Measurements from ENCODE around the gene ETAA1.

ETAA1 gene

GRCh38 chr2:67374949-67375348 is 22.2 kb upstream of the ETAA1 start:
- H3K27ac ChIP-seq (ENCODE audit: low read depth, low read length), result no peak overlapping the region
- no peak for TF ChIP-seq CTCF (IDR thresholded peaks at IDR 0.05; ENCODE audit: low read depth, low read length, poor library complexity, severe bottlenecking)
- no peak for TF ChIP-seq EZH2phosphoT487 (IDR thresholded peaks at IDR 0.05; ENCODE audit: borderline replicate concordance, low read length)
- H3K79me2 ChIP-seq (ENCODE audit: control insufficient read depth, low read length), result no peaks in the 10 kb centered on the region
- H3K27me3 ChIP-seq (ENCODE audit: control insufficient read depth, low read length), result no peaks in the 10 kb centered on the region
- no peaks in the 10 kb centered on the region for H3F3A ChIP-seq (ENCODE audit: control insufficient read depth, insufficient read depth)
- no peaks in the 10 kb centered on the region for H3K9me2 ChIP-seq (replicated peaks; ENCODE audit: control insufficient read depth, low read length)
- H3K4me2 ChIP-seq (ENCODE audit: low read length), result no peak overlapping the region
- no peak overlapping the region for H3K4me3 ChIP-seq (ENCODE audit: low read length)
- no peaks in the 10 kb centered on the region for H3K4me1 ChIP-seq (ENCODE audit: control insufficient read depth, low read length)
- no peaks in the 10 kb centered on the region for H4K20me1 ChIP-seq (ENCODE audit: control insufficient read depth, insufficient read depth, low read depth, low read length)
- no peaks in the 10 kb centered on the region for H3K9me3 ChIP-seq (ENCODE audit: control insufficient read depth, insufficient read depth, low read length)
- no peaks in the 10 kb centered on the region for H3K36me3 ChIP-seq (ENCODE audit: control insufficient read depth, low read length)

GRCh38 chr2:67378555-67378954 is 18.6 kb upstream of the ETAA1 start:
- H3K79me2 ChIP-seq (ENCODE audit: control insufficient read depth, low read length), result no peaks in the 10 kb centered on the region
- no peaks in the 10 kb centered on the region for H3K9me3 ChIP-seq (ENCODE audit: control insufficient read depth, insufficient read depth, low read length)
- no peaks in the 10 kb centered on the region for H3F3A ChIP-seq (ENCODE audit: control insufficient read depth, insufficient read depth)
- TF ChIP-seq EZH2phosphoT487 (IDR thresholded peaks at IDR 0.05; ENCODE audit: borderline replicate concordance, low read length) (no peak), CTCF (IDR thresholded peaks at IDR 0.05; ENCODE audit: low read depth, low read length, poor library complexity, severe bottlenecking) (no peak)
- no peak overlapping the region for H3K4me2 ChIP-seq (ENCODE audit: low read length)
- no peak overlapping the region for H3K4me3 ChIP-seq (ENCODE audit: low read length)
- no peaks in the 10 kb centered on the region for H4K20me1 ChIP-seq (ENCODE audit: control insufficient read depth, insufficient read depth, low read depth, low read length)
- H3K36me3 ChIP-seq (ENCODE audit: control insufficient read depth, low read length), result no peaks in the 10 kb centered on the region
- H3K4me1 ChIP-seq (ENCODE audit: control insufficient read depth, low read length), result no peaks in the 10 kb centered on the region
- H3K27me3 ChIP-seq (ENCODE audit: control insufficient read depth, low read length), result no peaks in the 10 kb centered on the region
- H3K27ac ChIP-seq (ENCODE audit: low read depth, low read length), result no peak overlapping the region
- H3K9me2 ChIP-seq (replicated peaks; ENCODE audit: control insufficient read depth, low read length), result no peaks in the 10 kb centered on the region

GRCh38 chr2:67379048-67379447 is 18.1 kb upstream of the ETAA1 start:
- Histone ChIP-seq H3K27ac (ENCODE audit: low read depth, low read length) (no peak overlapping the region), H3K4me3 (ENCODE audit: low read length) (no peak overlapping the region), H3F3A (ENCODE audit: control insufficient read depth, insufficient read depth) (no peaks in the 10 kb centered on the region), H3K9me3 (ENCODE audit: control insufficient read depth, insufficient read depth, low read length) (no peaks in the 10 kb centered on the region), H4K20me1 (ENCODE audit: control insufficient read depth, insufficient read depth, low read depth, low read length) (no peaks in the 10 kb centered on the region), H3K4me1 (ENCODE audit: control insufficient read depth, low read length) (no peaks in the 10 kb centered on the region), H3K9me2 (replicated peaks; ENCODE audit: control insufficient read depth, low read length) (no peaks in the 10 kb centered on the region), H3K4me2 (ENCODE audit: low read length) (no peak overlapping the region), H3K79me2 (ENCODE audit: control insufficient read depth, low read length) (no peaks in the 10 kb centered on the region), H3K36me3 (ENCODE audit: control insufficient read depth, low read length) (no peaks in the 10 kb centered on the region), H3K27me3 (ENCODE audit: control insufficient read depth, low read length) (no peaks in the 10 kb centered on the region)
- TF ChIP-seq EZH2phosphoT487 (IDR thresholded peaks at IDR 0.05; ENCODE audit: borderline replicate concordance, low read length) (no peak), CTCF (IDR thresholded peaks at IDR 0.05; ENCODE audit: low read depth, low read length, poor library complexity, severe bottlenecking) (no peak)

All from DOHH2 (cell line).